Transverse colon (tissue), 4 donors: ENCODE measurements around the gene SRPK2. TPM values are rescaled to one million over a fixed set of nuclear protein-coding genes. Genes with fewer than 3 reads are reported as not detected.
"Not testable (repeated sequence)": the region's sequence is repeated elsewhere in the genome, so short reads cannot be mapped to it uniquely, and the experiment has no call there.

ENCODE experiments used
- DNase-seq: peaks from one replicate; pipeline ENCODE4 v3.0.0-alpha.2; 2019
- H3K27ac ChIP-seq, 4 donors: fragments of 200-600 bp; sonication (generic); 2 replicates each; pipeline ENCODE4 v1.5.1; 2016 to 2018; ENCODE audit warnings: inconsistent platforms in 4 of 4
- H3K27me3 ChIP-seq: fragments of 200-600 bp; sonication (generic); 2 replicates; pipeline ENCODE4 v1.5.1; 2017; ENCODE audit warnings: inconsistent platforms
- H3K36me3 ChIP-seq, 4 donors: fragments of 200-600 bp; sonication (generic); 2 replicates each; pipeline ENCODE4 v1.5.1; 2017 to 2019; ENCODE audit warnings: inconsistent platforms in 4 of 4
- H3K4me1 ChIP-seq, 4 donors: fragments of 200-600 bp; sonication (generic); 2 replicates each; pipeline ENCODE4 v1.5.1; 2017 to 2020; ENCODE audit warnings: inconsistent platforms in 4 of 4
- H3K4me3 ChIP-seq, 4 donors: fragments of 200-600 bp; sonication (generic); 1 replicate in 1 of 4; 2 replicates in 3 of 4; pipeline versions ENCODE4 v1.5.1 to v1.6.1; 2017 to 2019; ENCODE audit warnings: inconsistent platforms in 4 of 4
- H3K9me3 ChIP-seq, 2 donors: fragments of 200-600 bp; sonication (generic); 2 replicates each; pipeline ENCODE4 v1.5.1; 2017 to 2019; ENCODE audit warnings: inconsistent platforms in 2 of 2
- CTCF ChIP-seq, 5 experiments: fragments of 200-600 bp in 3 of 5; fragments of 450-650 bp in 2 of 5; sonication (generic) in 3 of 5; IDR thresholded peaks; 1 replicate in 2 of 5; 2 replicates in 3 of 5; pipeline ENCODE4 v1.5.1; 2016 to 2017; ENCODE audit warnings: antibody characterized with exemption in 5 of 5, inconsistent platforms in 3 of 5, mild to moderate bottlenecking in 2 of 5, moderate library complexity in 1 of 5
- EP300 ChIP-seq: sonication (generic); formaldehyde crosslinking; IDR thresholded peaks from one replicate; pipeline ENCODE4 v1.6.1; 2017; ENCODE audit warnings: antibody characterized with exemption, low read depth
- POLR2A ChIP-seq: fragments of 450-650 bp; IDR thresholded peaks from one replicate; pipeline ENCODE4 v1.6.1; 2016; ENCODE audit warnings: antibody characterized with exemption, mild to moderate bottlenecking, moderate library complexity
- POLR2AphosphoS5 ChIP-seq, 3 donors: sonication (generic); formaldehyde crosslinking; IDR thresholded peaks; one replicate each; pipeline ENCODE4 v1.6.1; 2016; ENCODE audit warnings: antibody characterized with exemption in 3 of 3
- WGBS, 2 donors: methylation state at CpG; one replicate each; pipeline ENCODE4 v1.1.5; 2018; ENCODE audit warnings: low coverage in 1 of 2; 5-methylcytosine and 5-hydroxymethylcytosine counted together
- in situ Hi-C, 4 donors: fragments of 200-750 bp; cut with MboI; loops; one replicate each; pipeline versions ENCODE4 v1.15.0 to v1.15.1; 2017; ENCODE audit warnings: low sequenced_read_pairs in 3 of 4, low pct_ligation_motif_present in 1 of 4, low pct_unique_long_range_greater_than_20kb in 1 of 4
- intact Hi-C: fragments of 100-400 bp; cut with DNase I; formaldehyde crosslinking; loops from one replicate; pipeline ENCODE4 v1.15.1; 2023; ENCODE audit warnings: low total_unique reads
- total RNA-seq, 4 donors: library from RNA; depleted of rRNA; stranded (reverse); fragments of >200 nt; gene quantifications; one replicate each; pipeline ENCODE4 v1.1.0, GENCODE V29; 2016

Gene SRPK2
- total RNA-seq, 4 donors from 2014 or later = 18.3 to 93.1 (median 43.8) TPM

GRCh38 chr7:105426606-105427146 lies 38.0 kb upstream of the SRPK2 start:
- intact Hi-C loops (no loop called here), in situ Hi-C loops (no loop called here)
- TF ChIP-seq POLR2A (no peak), CTCF (IDR thresholded peaks at IDR 0.05) (no peak), POLR2AphosphoS5 (IDR thresholded peaks at IDR 0.05) (no peak), EP300 (no peak)
- H3K4me3 ChIP-seq = no peak overlapping the region
- no peak overlapping the region for H3K27ac ChIP-seq
- no peaks in the 10 kb centered on the region for H3K36me3 ChIP-seq
- H3K9me3 ChIP-seq = no peaks in the 10 kb centered on the region
- H3K4me1 ChIP-seq = peaks cover 0 to 6% (median 2%) of the 10 kb centered on the region in 4 donors
- H3K27me3 ChIP-seq = no peaks in the 10 kb centered on the region
- WGBS, 2 donors = 55 to 82% methylated on average over 2 of the region's 2 CpGs
- DNase-seq = no peak

- Histone ChIP-seq H3K9me3 (no peaks in the 10 kb centered on the region), H3K27ac (no peak overlapping the region), H3K36me3 (no peaks in the 10 kb centered on the region), H3K4me3 (no peak overlapping the region), H3K4me1 (no peaks in the 10 kb centered on the region), H3K27me3 (no peaks in the 10 kb centered on the region)
- intact Hi-C loops (no loop called here), in situ Hi-C loops (no loop called here)
- TF ChIP-seq POLR2AphosphoS5 (IDR thresholded peaks at IDR 0.05) (no peak), POLR2A (no peak), EP300 (no peak), CTCF (IDR thresholded peaks at IDR 0.05) (no peak)
- WGBS, 2 donors = 100% methylated on average over 2 of the region's 2 CpGs; no CpG with 5 or more reads in 1 of the 2 donors
- DNase-seq = no peak
Measured at GRCh38 chr7:105423987-105424386, 35.3 kb upstream of the SRPK2 start.

GRCh38 chr7:105413887-105414437 lies 25.2 kb upstream of the SRPK2 start:
- no peaks in the 10 kb centered on the region for H3K27me3 ChIP-seq
- H3K4me1 ChIP-seq = no peaks in the 10 kb centered on the region
- no peak overlapping the region for H3K27ac ChIP-seq
- DNase-seq = no peak
- TF ChIP-seq POLR2AphosphoS5 (IDR thresholded peaks at IDR 0.05) = no peak
- no peak for TF ChIP-seq POLR2A
- TF ChIP-seq EP300 = no peak
- TF ChIP-seq CTCF (IDR thresholded peaks at IDR 0.05) = no peak
- in situ Hi-C loops = no loop called here
- intact Hi-C loops = no loop called here
- H3K36me3 ChIP-seq = no peaks in the 10 kb centered on the region
- 79 to 82% methylated on average over 8 of the region's 8 CpGs for WGBS, 2 donors
- H3K4me3 ChIP-seq = no peak overlapping the region
- no peaks in the 10 kb centered on the region for H3K9me3 ChIP-seq

DNA sequence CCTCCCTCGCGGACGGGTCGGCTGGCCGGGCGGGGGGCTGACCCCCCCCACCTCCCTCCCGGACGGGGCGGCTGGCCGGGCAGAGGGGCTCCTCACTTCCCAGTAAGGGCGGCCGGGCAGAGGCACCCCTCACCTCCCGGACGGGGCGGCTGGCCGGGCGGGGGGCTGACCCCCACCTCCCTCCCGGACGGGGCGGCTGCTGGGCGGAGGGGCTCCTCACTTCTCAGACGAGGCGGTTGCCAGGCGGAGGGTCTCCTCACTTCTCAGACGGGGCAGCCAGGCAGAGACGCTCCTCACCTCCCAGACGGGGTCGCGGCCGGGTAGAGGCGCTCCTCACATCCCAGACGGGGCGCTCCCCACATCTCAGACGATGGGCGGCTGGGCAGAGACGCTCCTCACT lies 22.1 kb upstream of the SRPK2 start:
- H3K27ac ChIP-seq, H3K27me3 ChIP-seq, H3K36me3 ChIP-seq, H3K4me3 ChIP-seq, H3K4me1 ChIP-seq, intact Hi-C loops, DNase-seq, in situ Hi-C loops, H3K9me3 ChIP-seq: not testable (repeated sequence)
- WGBS, 2 donors = 98% methylated on average over 14 of the region's 36 CpGs; no CpG with 5 or more reads in 1 of the 2 donors

DNA sequence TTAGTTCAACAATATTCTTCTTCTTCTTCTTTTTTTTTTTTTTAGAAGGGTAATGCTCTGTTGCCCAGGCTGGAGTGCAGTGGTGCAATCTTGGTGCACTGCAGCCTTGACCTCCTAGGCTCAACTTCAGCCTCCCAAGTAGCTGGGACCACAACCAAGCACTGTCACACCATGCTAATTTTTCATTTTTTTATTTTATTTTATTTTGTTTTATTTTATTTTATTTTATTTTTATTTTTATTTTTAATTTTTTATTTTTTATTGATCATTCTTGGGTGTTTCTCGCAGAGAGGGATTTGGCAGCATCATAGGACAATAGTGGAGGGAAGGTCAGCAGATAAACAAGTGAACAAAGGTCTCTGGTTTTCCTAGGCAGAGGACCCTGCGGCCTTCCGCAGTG lies 21.1 kb upstream of the SRPK2 start:
- H3K27me3 ChIP-seq, H3K4me3 ChIP-seq, H3K27ac ChIP-seq, H3K4me1 ChIP-seq, intact Hi-C loops, H3K36me3 ChIP-seq, DNase-seq, in situ Hi-C loops, H3K9me3 ChIP-seq: not testable (repeated sequence)
- WGBS, 2 donors = 98% methylated on average over 3 of the region's 3 CpGs; no CpG with 5 or more reads in 1 of the 2 donors
